Measurements from ENCODE around the gene CD2. TPM values are rescaled to one million over a fixed set of nuclear protein-coding genes. Genes with fewer than 3 reads are reported as not detected.

Gene CD2
- total and polyA plus RNA-seq, 2 donors (not counting 3 experiments of a cell fraction or from before 2014, with no cell fraction given) = not detected

DNA sequence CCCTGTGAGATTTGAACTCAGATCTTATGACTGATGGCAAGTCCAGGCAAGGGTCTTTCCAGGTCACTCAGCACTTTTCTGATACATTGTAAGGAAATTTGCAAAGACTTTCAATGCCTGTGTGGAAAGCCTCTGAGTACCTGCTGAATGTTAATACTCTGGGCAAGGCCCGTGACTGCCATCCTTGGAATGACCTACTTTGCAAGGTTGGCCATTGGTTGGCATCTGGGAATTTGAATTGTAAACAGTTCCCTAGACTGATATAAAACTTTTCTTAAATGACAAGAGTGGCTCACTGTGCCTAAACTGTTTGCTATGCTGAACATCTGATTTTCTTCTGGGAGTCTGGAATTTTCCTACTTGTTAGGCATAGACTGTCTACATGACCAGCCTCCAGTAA is 57.1 kb downstream of the CD2 start:
- no peak overlapping the region for H3K4me2 ChIP-seq (ENCODE audit: insufficient read depth, low read length)
- DNase-seq (ENCODE audit: low read depth, low spot score) = no peak
- H3K36me3 ChIP-seq (ENCODE audit: control insufficient read depth in 2 of 2, extremely low read depth in 1 of 2, insufficient read depth in 2 of 2, low read length in 2 of 2) = no peaks in the 10 kb centered on the region
- BruUV-seq (replicated peaks) = no TSS peak
- ChIA-PET POLR2A (no interaction called here), CTCF (no interaction called here)
- H3K9me3 ChIP-seq (replicated peaks; ENCODE audit: control insufficient read depth, insufficient read depth, low read length) = no peaks in the 10 kb centered on the region
- no peak overlapping the region for H3K9ac ChIP-seq (replicated peaks; ENCODE audit: extremely low read depth, insufficient read depth, low read length)
- intact Hi-C loops (cut with micrococcal nuclease) = no loop called here
- H3K27ac ChIP-seq (ENCODE audit: insufficient read depth, low read depth, low read length) = no peak overlapping the region
- no peaks in the 10 kb centered on the region for H3K4me1 ChIP-seq (ENCODE audit: control insufficient read depth, extremely low read depth, insufficient read depth, low read length)
- TF ChIP-seq GATA2 (IDR thresholded peaks at IDR 0.05; ENCODE audit: insufficient read depth, insufficient read length, low read depth, low read length) (no peak), EZH2 (IDR thresholded peaks at IDR 0.05; ENCODE audit: borderline replicate concordance, low read depth, low read length, severe bottlenecking) (no peak), MYC (IDR thresholded peaks at IDR 0.05; ENCODE audit: low read depth, low read length) (no peak), POLR2A (IDR thresholded peaks at IDR 0.05; ENCODE audit: low read depth, low read length) (no peak), FOS (IDR thresholded peaks at IDR 0.05; ENCODE audit: borderline replicate concordance, insufficient read depth, low read length) (no peak), JUN (IDR thresholded peaks at IDR 0.05; ENCODE audit: borderline replicate concordance, insufficient read depth, insufficient read length, low read depth) (no peak), POLR2AphosphoS5 (IDR thresholded peaks at IDR 0.05; ENCODE audit: insufficient read depth, low read depth, low read length) (no peak), CTCF (IDR thresholded peaks at IDR 0.05; ENCODE audit: extremely low read depth in 1 of 2, insufficient read depth in 1 of 2, low read depth in 1 of 2, low read length in 2 of 2) (no peak)
- TF ChIP-seq, protein P1, sequence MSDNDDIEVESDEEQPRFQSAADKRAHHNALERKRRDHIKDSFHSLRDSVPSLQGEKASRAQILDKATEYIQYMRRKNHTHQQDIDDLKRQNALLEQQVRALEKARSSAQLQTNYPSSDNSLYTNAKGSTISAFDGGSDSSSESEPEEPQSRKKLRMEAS (IDR thresholded peaks at IDR 0.05; ENCODE audit: insufficient read depth, insufficient read length) = no peak
- no peak overlapping the region for H2AFZ ChIP-seq (ENCODE audit: low read depth, low read length)
- no peak for FAIRE-seq
- H3K27me3 ChIP-seq (ENCODE audit: control insufficient read depth in 2 of 2, insufficient read depth in 2 of 2, low read length in 2 of 2) = peaks cover 0 to 8% of the 10 kb centered on the region in 2 experiments
- dilution Hi-C loops (cut with MboI; ENCODE audit: extremely low pct_ligation_motif_present, low sequenced_read_pairs) = no loop called here
- H3K4me3 ChIP-seq (replicated peaks in 1 of 3; ENCODE audit: insufficient read depth in 1 of 3, low read depth in 1 of 3, low read length in 3 of 3) = no peak overlapping the region
- no peaks in the 10 kb centered on the region for H3K9me1 ChIP-seq (replicated peaks; ENCODE audit: control insufficient read depth, extremely low read depth, insufficient read depth, low read length)
- H4K20me1 ChIP-seq (replicated peaks; ENCODE audit: control insufficient read depth, extremely low read depth, insufficient read depth, low read length) = no peaks in the 10 kb centered on the region
- no peaks in the 10 kb centered on the region for H3K79me2 ChIP-seq (ENCODE audit: control insufficient read depth, insufficient read depth, low read length)
